Neural crest cell (in vitro differentiated cells): ENCODE results near the gene CLHC1. TPM values are rescaled to one million over a fixed set of nuclear protein-coding genes. Genes with fewer than 3 reads are reported as not detected.

ENCODE experiments used
- DNase-seq: peaks from one replicate; pipeline ENCODE4 v3.0.0; 2021; ENCODE audit warnings: low read depth, mixed read lengths, low spot score
- H3K27ac Mint-ChIP-seq: one replicate; pipeline ENCODE4 v1.8.0; 2021; ENCODE audit warnings: mild to moderate bottlenecking, mixed read lengths; ENCODE audit not compliant: unreplicated experiment
- H3K27me3 Mint-ChIP-seq: 2 replicates; pipeline ENCODE4 v1.8.0; 2021; ENCODE audit warnings: low read depth, mild to moderate bottlenecking, mixed read lengths
- H3K36me3 Mint-ChIP-seq: 2 replicates; pipeline ENCODE4 v1.8.0; 2021; ENCODE audit warnings: low read depth, mild to moderate bottlenecking, mixed read lengths
- H3K4me1 Mint-ChIP-seq: 2 replicates; pipeline ENCODE4 v1.8.0; 2021; ENCODE audit warnings: mixed read lengths
- H3K4me3 Mint-ChIP-seq: one replicate; pipeline ENCODE4 v1.8.0; 2021; ENCODE audit warnings: mild to moderate bottlenecking, mixed read lengths
- H3K9me3 Mint-ChIP-seq: 2 replicates; pipeline ENCODE4 v1.8.0; 2021; ENCODE audit warnings: mixed read lengths
- CTCF ChIP-seq: fragments of 200-600 bp; sonication (generic); conservative IDR thresholded peaks from 2 replicates; pipeline ENCODE4 v1.5.0; 2021; ENCODE audit warnings: antibody characterized with exemption, mild to moderate bottlenecking
- total RNA-seq: library from RNA; stranded (reverse); gene quantifications from 2 replicates; pipeline ENCODE4 v1.2.1, GENCODE V29; 2021

Gene CLHC1
- total RNA-seq, 1 donor from 2014 or later, result 22.5 TPM

GRCh38 chr2:55175254-55176093 lies 56.6 kb downstream of the CLHC1 start:
- DNase-seq, result no peak

DNA sequence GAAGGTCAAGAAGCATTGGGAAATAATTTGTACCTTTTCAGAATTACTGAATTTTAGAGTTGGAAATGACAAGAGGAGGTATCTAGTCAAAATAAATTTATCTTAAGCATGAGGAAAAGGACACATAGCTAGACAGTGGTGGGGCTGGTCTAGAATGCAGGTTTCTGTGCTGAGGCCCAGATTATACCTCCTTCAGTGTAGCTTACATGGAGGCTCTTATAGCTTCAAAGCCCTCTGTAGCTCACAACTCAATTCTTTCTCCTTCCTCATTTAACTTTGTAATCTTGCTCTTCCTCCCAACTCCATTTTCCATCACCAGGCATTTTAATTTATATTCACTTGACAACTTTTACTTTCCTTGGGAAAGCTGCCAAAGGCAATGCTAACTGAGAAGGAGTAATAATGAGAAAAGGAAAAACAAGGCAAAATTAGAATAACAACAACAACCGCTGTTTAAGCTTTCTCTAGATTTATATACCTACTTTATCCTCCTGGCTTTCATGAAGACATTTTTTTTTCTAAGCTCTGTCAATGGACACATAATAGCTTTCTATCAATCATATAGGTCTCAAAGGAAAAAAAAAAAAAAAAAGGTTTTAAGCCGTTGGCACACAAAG lies 58.5 kb downstream of the CLHC1 start:
- H3K4me3 Mint-ChIP-seq, result no peak overlapping the region
- TF ChIP-seq CTCF, result no peak
- no peaks in the 10 kb centered on the region for H3K36me3 Mint-ChIP-seq
- no peak for DNase-seq
- peaks cover 18% of the 10 kb centered on the region for H3K4me1 Mint-ChIP-seq
- H3K27me3 Mint-ChIP-seq, result no peaks in the 10 kb centered on the region
- H3K27ac Mint-ChIP-seq, result no peak overlapping the region
- no peaks in the 10 kb centered on the region for H3K9me3 Mint-ChIP-seq

More at GRCh38 chr2:55175254-55176093, 56.6 kb downstream of the CLHC1 start:
- Mint-ChIP-seq H3K9me3 (no peaks in the 10 kb centered on the region), H3K4me1 (peaks cover 18% of the 10 kb centered on the region), H3K36me3 (no peaks in the 10 kb centered on the region), H3K4me3 (no peak overlapping the region), H3K27ac (no peak overlapping the region), H3K27me3 (no peaks in the 10 kb centered on the region)
- peak; percentile 74 for TF ChIP-seq CTCF

GRCh38 chr2:55169915-55170314 lies 62.2 kb downstream of the CLHC1 start:
- Mint-ChIP-seq H3K4me3 (no peak overlapping the region), H3K27ac (no peak overlapping the region), H3K27me3 (no peaks in the 10 kb centered on the region), H3K36me3 (no peaks in the 10 kb centered on the region), H3K4me1 (peaks cover 28% of the 10 kb centered on the region), H3K9me3 (no peaks in the 10 kb centered on the region)
- no peak for DNase-seq
- TF ChIP-seq CTCF, result no peak

DNA sequence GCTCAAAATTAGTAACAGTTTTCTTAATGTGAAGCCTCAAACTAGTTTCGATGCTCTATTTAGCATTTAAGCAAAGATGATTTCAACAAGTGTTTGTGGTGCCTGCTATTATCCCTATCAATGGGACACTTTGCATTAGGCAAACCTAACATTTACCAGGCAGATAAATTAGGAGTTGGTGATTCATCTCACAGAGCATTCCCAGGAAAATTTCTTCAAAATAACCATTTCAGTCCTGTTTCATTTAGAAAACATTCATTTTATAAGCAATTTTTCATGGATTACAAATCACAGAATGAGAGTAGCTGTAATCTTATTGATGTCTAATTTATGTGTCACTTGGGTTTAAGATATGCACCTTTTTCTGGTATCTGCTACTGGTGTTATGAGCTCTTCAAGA lies 62.7 kb downstream of the CLHC1 start:
- H3K27me3 Mint-ChIP-seq, result no peaks in the 10 kb centered on the region
- H3K4me3 Mint-ChIP-seq, result no peak overlapping the region
- no peaks in the 10 kb centered on the region for H3K36me3 Mint-ChIP-seq
- H3K27ac Mint-ChIP-seq, result no peak overlapping the region
- no peak for TF ChIP-seq CTCF
- H3K4me1 Mint-ChIP-seq, result peaks cover 28% of the 10 kb centered on the region
- DNase-seq, result no peak
- H3K9me3 Mint-ChIP-seq, result no peaks in the 10 kb centered on the region

DNA sequence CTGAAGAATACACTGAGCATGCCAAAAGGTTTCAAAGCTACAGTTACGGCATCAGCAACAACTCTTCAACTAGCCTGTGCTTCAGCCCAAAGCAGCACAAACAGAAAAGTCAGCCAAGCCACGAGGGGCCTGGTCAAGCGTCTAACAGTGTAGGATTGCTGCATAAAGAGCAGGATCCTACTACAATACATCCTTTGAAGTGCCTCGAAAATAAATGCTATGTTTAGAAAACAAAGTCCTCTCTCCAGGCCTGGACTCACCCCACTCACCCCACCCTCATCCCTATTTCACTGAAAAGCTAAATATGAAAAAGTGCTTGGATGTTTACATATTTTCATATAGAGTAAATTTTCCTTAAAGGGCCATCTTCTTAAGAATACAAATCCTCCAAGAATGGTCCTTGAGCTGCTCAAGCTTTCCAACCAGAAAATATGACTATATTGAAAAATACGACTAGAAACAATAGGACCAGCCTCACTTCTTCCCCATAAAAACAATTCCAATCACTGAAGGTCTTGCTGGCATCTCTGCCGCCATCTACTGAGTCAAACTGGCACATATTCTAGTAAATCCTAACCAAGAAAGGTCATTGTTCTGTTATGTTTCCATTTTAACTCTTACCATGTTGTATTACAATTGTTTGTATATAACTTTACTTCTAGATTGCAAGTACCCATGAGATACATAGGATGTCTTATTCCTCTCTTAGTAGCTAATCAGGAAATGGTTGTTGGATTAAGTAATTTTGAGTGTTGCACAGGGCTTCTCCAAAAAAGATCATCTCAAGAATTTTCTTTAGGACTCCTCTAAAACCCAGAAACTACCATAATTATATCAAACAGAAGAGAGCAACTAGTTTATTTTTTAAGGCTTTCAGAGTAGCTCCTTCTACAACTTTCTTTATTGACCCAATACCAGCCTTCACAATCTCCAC lies 63.6 kb downstream of the CLHC1 start:
- TF ChIP-seq CTCF, result peak; percentile 76
- Mint-ChIP-seq H3K9me3 (no peaks in the 10 kb centered on the region), H3K4me1 (peaks cover 28% of the 10 kb centered on the region), H3K27me3 (no peaks in the 10 kb centered on the region), H3K27ac (peak overlapping the region; percentile 87), H3K36me3 (no peaks in the 10 kb centered on the region), H3K4me3 (no peak overlapping the region)
- no peak for DNase-seq
